Lung (tissue), 12 donors: Measurements from ENCODE around the gene PRKCE. TPM values are rescaled to one million over a fixed set of nuclear protein-coding genes. Genes with fewer than 3 reads are reported as not detected.

Source experiments
- ATAC-seq: fragments of 200-7000 bp; cut with Tn5 transposase; one replicate; pipeline ENCODE4 v1.9.1; 2020; ENCODE audit warnings: moderate number of reproducible peaks; ENCODE audit not compliant: insufficient read depth, low FRiP score
- DNase-seq, 3 donors: peaks; one replicate each; pipeline ENCODE4 v3.0.0-alpha.2; 2013 to 2017
- H3K27ac ChIP-seq, 2 donors: one replicate each; pipeline ENCODE4 v1.5.1; 2013; ENCODE audit warnings: mild to moderate bottlenecking in 2 of 2, moderate library complexity in 2 of 2, control low read depth in 1 of 2, inconsistent platforms in 1 of 2, low read depth in 1 of 2, low read length in 1 of 2
- H3K27me3 ChIP-seq, 3 donors: one replicate each; pipeline ENCODE4 v1.5.1; 2013; ENCODE audit warnings: low read length in 2 of 3; ENCODE audit not compliant: control insufficient read depth in 3 of 3, insufficient read depth in 3 of 3
- H3K36me3 ChIP-seq, 4 donors: one replicate each; pipeline ENCODE4 v1.5.1; 2013; ENCODE audit warnings: low read length in 4 of 4, mild to moderate bottlenecking in 1 of 4, moderate library complexity in 1 of 4; ENCODE audit not compliant: control insufficient read depth in 4 of 4, insufficient read depth in 4 of 4
- H3K4me1 ChIP-seq, 5 donors: one replicate each; pipeline ENCODE4 v1.5.1; 2013; ENCODE audit warnings: low read length in 5 of 5, mild to moderate bottlenecking in 2 of 5, moderate library complexity in 1 of 5; ENCODE audit not compliant: control insufficient read depth in 5 of 5, insufficient read depth in 5 of 5
- H3K4me3 ChIP-seq: one replicate; pipeline ENCODE4 v1.5.1; 2013; ENCODE audit warnings: mild to moderate bottlenecking, control low read depth, moderate library complexity
- H3K9ac ChIP-seq, 2 donors: one replicate each; pipeline ENCODE4 v1.5.1; 2013; ENCODE audit warnings: low read length in 2 of 2, control low read depth in 1 of 2; ENCODE audit not compliant: insufficient read depth in 1 of 2
- H3K9me3 ChIP-seq, 4 donors: one replicate each; pipeline ENCODE4 v1.5.1; 2013; ENCODE audit warnings: low read length in 3 of 4, mild to moderate bottlenecking in 1 of 4, moderate library complexity in 1 of 4; ENCODE audit not compliant: control insufficient read depth in 4 of 4, insufficient read depth in 3 of 4
- WGBS, 2 donors: extraction: QIAGEN DNeasy Blood & Tissue Kit; methylation state at CpG; one replicate each; pipeline ENCODE4 v1.1.7; 2013; 5-methylcytosine and 5-hydroxymethylcytosine counted together
- polyA plus RNA-seq, 2 donors: library from polyadenylated mRNA; stranded (reverse); fragments of 200-250 nt; gene quantifications; one replicate each; pipeline ENCODE4 v1.2.1, GENCODE V29; 2013
- total RNA-seq, 2 donors: library from RNA; depleted of rRNA in 1 of 2; stranded (reverse); fragments of >200 nt in 1 of 2; gene quantifications; one replicate each; pipeline ENCODE4 v1.2.1, GENCODE V29; 2014 to 2021
- TF ChIP-seq, protein P1 (sequence below): IDR thresholded peaks from 2 replicates; pipeline ENCODE4 v1.5.1; 2012; ENCODE audit warnings: mild to moderate bottlenecking; ENCODE audit errors: control extremely low read depth, extremely low read depth
- donor health status: control.
- donor health status: control.
- donor health status: Bipolar disorder and iron deficiency.
- donor health status: healthy.
- donor health status: DM: yes; HTN: yes; CAD: no.

The PRKCE gene
- total and polyA plus RNA-seq, 4 donors: 12.5 to 82.2 (median 32.1) TPM

DNA sequence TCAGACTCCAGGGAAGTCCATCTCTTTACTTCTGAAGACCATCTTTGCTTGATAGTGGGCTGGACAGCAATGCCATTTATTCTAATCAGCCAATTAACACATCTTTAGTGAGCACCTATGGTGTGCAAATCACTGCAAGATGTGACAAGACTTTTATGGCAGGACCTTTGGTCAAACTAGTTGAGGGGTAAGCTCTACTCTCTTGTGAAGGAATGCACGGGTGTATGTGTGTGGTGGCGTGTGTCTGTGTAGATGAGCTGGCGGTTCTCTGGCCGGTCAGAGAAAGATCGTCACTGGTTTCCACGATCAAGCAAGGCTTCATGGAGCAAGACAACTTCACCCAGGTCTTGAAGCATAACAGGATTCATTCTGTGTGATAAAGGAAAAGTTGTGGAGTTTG lies 364.6 kb downstream of the PRKCE start:
- ATAC-seq (no peak), DNase-seq (no peak)
- Histone ChIP-seq H3K9ac (no peak overlapping the region), H3K9me3 (no peaks in the 10 kb centered on the region), H3K27me3 (no peaks in the 10 kb centered on the region), H3K4me3 (no peak overlapping the region), H3K36me3 (peaks cover 0 to 13% (median 7%) of the 10 kb centered on the region in 4 donors), H3K4me1 (peaks cover 0 to 13% (median 4%) of the 10 kb centered on the region in 5 donors), H3K27ac (no peak overlapping the region)
- WGBS, 2 donors: 96 to 97% methylated on average over 6 of the region's 6 CpGs
- TF ChIP-seq, protein P1, sequence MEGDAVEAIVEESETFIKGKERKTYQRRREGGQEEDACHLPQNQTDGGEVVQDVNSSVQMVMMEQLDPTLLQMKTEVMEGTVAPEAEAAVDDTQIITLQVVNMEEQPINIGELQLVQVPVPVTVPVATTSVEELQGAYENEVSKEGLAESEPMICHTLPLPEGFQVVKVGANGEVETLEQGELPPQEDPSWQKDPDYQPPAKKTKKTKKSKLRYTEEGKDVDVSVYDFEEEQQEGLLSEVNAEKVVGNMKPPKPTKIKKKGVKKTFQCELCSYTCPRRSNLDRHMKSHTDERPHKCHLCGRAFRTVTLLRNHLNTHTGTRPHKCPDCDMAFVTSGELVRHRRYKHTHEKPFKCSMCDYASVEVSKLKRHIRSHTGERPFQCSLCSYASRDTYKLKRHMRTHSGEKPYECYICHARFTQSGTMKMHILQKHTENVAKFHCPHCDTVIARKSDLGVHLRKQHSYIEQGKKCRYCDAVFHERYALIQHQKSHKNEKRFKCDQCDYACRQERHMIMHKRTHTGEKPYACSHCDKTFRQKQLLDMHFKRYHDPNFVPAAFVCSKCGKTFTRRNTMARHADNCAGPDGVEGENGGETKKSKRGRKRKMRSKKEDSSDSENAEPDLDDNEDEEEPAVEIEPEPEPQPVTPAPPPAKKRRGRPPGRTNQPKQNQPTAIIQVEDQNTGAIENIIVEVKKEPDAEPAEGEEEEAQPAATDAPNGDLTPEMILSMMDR: no peak

DNA sequence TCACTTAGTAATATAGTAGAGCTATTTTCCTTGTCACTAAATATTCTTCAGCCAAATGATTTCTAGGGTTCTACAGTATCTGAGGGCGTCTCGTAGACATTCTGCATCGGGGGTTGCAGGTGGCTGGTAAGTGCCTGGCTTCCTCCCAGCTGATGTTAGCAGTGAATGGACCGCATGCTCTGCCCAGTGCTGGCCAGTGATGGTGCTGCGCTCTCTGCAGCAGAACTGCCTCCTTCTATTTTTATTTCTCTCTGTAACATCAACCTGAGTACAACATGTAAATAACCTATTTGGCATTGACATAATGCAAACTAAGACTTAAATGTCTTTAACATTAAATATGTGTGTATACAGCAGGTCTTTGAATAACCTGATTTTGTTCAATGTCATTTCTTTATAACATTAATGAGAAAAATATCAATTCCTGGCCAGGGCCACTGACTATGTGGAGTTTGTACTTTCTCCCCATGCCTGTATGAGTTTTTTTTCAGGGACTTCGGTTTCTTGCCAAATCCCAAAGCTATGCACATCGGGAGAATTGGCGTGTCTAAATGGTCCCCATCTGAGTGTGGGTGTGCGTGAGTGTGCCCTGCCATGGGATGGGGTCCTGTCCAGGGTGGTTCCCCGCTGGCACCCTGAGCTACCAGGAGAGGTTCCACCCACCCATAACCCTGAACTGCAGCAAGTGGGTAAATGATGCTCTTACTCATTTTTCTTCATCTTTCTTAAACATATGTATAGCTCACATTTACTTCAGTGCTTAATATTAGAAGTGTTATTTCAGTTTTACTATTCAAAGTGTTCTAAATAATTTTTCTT lies 367.5 kb downstream of the PRKCE start:
- TF ChIP-seq, protein P1: no peak
- DNase-seq: no peak
- 73 to 74% methylated on average over 10 of the region's 10 CpGs for WGBS, 2 donors
- Histone ChIP-seq H3K9me3 (no peaks in the 10 kb centered on the region), H3K4me3 (no peak overlapping the region), H3K9ac (no peak overlapping the region), H3K27me3 (no peaks in the 10 kb centered on the region), H3K36me3 (peaks cover 0 to 6% (median 3%) of the 10 kb centered on the region in 4 donors), H3K4me1 (peaks cover 0 to 11% (median 4%) of the 10 kb centered on the region in 5 donors), H3K27ac (no peak overlapping the region)
- ATAC-seq: no peak

DNA sequence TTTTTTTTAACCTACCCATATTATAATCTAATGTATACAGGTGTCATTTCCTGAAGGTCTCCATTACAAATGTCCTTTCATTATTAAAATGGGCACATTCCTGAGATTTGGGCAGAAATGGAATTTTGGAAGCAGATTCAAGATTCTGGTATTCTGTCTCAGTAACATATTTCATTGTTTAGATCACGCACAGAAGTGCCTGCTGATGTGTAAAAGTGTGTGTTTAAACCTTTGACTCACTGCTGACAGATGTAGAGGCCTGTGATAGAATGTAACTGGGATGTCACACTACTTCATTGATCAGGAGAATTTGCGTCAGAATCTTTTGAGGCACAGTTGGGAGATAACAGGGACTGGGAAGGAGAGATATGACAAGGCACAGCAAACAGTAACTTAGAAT lies 368.9 kb downstream of the PRKCE start:
- TF ChIP-seq, protein P1: no peak

More for the DNA sequence above, 368.9 kb downstream of the PRKCE start:
- H3K27ac ChIP-seq: no peak overlapping the region
- WGBS, 2 donors: 97% methylated on average over 2 of the region's 2 CpGs
- H3K9ac ChIP-seq: no peak overlapping the region
- ATAC-seq (no peak), DNase-seq (no peak)
- H3K4me3 ChIP-seq: no peak overlapping the region
- H3K4me1 ChIP-seq: peaks cover 0 to 7% (median 3%) of the 10 kb centered on the region in 5 donors
- H3K36me3 ChIP-seq: peaks cover 0 to 6% (median 3%) of the 10 kb centered on the region in 4 donors
- H3K27me3 ChIP-seq: no peaks in the 10 kb centered on the region
- no peaks in the 10 kb centered on the region for H3K9me3 ChIP-seq
